ENCODE results near the gene PPP1R3E. TPM values are rescaled to one million over a fixed set of nuclear protein-coding genes. Genes with fewer than 3 reads are reported as not detected.

The PPP1R3E gene
- total and polyA plus RNA-seq, 2 of the 13 experiments (the other 11 are each of a cell fraction or from before 2014, with no cell fraction given), result 16.5 to 26.5 TPM

DNA sequence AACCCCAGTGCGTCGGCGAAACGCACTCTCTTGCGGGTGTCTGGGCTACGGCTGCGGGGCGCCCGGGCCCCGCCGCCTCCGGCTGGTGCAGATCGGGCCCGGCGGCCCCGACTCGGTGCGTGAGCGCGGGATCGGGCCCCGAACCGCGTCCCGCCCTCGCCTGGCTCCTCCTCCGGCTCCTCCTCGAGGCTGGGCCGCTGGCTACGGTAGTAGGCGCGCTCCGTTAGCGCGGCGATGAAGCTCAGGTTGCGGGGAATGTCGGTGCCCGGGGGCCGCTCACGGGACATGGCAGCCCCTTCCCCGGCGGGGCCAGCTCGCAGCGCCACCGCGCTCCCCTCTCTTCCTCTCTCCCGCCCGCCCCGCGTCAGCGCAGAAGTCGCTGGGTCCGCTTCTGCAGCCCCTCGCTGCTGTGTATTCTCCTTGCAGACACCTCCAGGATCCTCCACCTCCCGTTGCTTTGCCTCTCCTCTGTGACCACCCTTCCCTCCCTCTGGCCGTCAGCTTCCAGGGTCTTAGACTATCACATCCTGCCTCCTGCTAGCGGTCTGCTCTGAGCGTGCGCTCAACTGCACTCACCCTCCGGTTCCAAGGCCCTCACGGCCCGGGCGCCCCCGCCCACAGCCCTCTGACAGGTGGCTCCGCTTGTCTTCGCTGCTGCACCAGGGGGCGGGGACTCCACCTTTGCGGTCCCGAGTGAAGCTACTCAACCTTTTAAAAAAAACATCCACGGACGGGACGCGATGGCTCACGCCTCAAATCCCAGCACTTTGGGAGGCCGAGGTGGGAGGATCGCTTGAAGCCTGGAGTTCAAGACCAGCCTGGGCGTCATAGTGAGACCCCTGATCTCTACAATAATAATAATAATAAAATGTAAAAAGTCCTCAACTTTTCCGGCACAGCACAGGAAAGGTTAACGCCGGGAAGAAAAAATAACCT lies at the start of gene PPP1R3E (continued):
- TF ChIP-seq, protein P1, sequence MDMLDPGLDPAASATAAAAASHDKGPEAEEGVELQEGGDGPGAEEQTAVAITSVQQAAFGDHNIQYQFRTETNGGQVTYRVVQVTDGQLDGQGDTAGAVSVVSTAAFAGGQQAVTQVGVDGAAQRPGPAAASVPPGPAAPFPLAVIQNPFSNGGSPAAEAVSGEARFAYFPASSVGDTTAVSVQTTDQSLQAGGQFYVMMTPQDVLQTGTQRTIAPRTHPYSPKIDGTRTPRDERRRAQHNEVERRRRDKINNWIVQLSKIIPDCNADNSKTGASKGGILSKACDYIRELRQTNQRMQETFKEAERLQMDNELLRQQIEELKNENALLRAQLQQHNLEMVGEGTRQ (IDR thresholded peaks at IDR 0.05; ENCODE audit: low read depth, low read length), result no peak
- TF ChIP-seq, protein P1 (CRISPR knock-in tag; IDR thresholded peaks at IDR 0.05; ENCODE audit: borderline replicate concordance), result 0 out of 2 replicates have a peak, but pooled peaks have one; percentile 23
- TF ChIP-seq ZNF20 (CRISPR knock-in tag; IDR thresholded peaks at IDR 0.05) (peak; percentile 17; the same call in 1 of the 2 replicates), ZNF557 (CRISPR knock-in tag; IDR thresholded peaks at IDR 0.05) (peak; percentile 42), ZNF326 (CRISPR knock-in tag; IDR thresholded peaks at IDR 0.05; ENCODE audit: borderline replicate concordance) (no peak), BRCA1 (CRISPR knock-in tag; IDR thresholded peaks at IDR 0.05) (peak; percentile 53; the same call in 1 of the 2 replicates), NCOR1 (IDR thresholded peaks at IDR 0.05; ENCODE audit: borderline replicate concordance, low read length) (no peak)
- TF ChIP-seq, protein P2, sequence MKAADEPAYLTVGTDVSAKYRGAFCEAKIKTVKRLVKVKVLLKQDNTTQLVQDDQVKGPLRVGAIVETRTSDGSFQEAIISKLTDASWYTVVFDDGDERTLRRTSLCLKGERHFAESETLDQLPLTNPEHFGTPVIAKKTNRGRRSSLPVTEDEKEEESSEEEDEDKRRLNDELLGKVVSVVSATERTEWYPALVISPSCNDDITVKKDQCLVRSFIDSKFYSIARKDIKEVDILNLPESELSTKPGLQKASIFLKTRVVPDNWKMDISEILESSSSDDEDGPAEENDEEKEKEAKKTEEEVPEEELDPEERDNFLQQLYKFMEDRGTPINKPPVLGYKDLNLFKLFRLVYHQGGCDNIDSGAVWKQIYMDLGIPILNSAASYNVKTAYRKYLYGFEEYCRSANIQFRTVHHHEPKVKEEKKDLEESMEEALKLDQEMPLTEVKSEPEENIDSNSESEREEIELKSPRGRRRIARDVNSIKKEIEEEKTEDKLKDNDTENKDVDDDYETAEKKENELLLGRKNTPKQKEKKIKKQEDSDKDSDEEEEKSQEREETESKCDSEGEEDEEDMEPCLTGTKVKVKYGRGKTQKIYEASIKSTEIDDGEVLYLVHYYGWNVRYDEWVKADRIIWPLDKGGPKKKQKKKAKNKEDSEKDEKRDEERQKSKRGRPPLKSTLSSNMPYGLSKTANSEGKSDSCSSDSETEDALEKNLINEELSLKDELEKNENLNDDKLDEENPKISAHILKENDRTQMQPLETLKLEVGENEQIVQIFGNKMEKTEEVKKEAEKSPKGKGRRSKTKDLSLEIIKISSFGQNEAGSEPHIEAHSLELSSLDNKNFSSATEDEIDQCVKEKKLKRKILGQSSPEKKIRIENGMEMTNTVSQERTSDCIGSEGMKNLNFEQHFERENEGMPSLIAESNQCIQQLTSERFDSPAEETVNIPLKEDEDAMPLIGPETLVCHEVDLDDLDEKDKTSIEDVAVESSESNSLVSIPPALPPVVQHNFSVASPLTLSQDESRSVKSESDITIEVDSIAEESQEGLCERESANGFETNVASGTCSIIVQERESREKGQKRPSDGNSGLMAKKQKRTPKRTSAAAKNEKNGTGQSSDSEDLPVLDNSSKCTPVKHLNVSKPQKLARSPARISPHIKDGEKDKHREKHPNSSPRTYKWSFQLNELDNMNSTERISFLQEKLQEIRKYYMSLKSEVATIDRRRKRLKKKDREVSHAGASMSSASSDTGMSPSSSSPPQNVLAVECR (CRISPR knock-in tag; IDR thresholded peaks at IDR 0.05; ENCODE audit: borderline replicate concordance), result no peak
- TF ChIP-seq, protein P3, sequence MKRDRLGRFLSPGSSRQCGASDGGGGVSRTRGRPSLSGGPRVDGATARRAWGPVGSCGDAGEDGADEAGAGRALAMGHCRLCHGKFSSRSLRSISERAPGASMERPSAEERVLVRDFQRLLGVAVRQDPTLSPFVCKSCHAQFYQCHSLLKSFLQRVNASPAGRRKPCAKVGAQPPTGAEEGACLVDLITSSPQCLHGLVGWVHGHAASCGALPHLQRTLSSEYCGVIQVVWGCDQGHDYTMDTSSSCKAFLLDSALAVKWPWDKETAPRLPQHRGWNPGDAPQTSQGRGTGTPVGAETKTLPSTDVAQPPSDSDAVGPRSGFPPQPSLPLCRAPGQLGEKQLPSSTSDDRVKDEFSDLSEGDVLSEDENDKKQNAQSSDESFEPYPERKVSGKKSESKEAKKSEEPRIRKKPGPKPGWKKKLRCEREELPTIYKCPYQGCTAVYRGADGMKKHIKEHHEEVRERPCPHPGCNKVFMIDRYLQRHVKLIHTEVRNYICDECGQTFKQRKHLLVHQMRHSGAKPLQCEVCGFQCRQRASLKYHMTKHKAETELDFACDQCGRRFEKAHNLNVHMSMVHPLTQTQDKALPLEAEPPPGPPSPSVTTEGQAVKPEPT (CRISPR knock-in tag; IDR thresholded peaks at IDR 0.05; ENCODE audit: low read depth), result 0 out of 2 replicates have a peak, but pooled peaks have one; percentile 54
- TF ChIP-seq, protein P4, sequence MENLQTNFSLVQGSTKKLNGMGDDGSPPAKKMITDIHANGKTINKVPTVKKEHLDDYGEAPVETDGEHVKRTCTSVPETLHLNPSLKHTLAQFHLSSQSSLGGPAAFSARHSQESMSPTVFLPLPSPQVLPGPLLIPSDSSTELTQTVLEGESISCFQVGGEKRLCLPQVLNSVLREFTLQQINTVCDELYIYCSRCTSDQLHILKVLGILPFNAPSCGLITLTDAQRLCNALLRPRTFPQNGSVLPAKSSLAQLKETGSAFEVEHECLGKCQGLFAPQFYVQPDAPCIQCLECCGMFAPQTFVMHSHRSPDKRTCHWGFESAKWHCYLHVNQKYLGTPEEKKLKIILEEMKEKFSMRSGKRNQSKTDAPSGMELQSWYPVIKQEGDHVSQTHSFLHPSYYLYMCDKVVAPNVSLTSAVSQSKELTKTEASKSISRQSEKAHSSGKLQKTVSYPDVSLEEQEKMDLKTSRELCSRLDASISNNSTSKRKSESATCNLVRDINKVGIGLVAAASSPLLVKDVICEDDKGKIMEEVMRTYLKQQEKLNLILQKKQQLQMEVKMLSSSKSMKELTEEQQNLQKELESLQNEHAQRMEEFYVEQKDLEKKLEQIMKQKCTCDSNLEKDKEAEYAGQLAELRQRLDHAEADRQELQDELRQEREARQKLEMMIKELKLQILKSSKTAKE (CRISPR knock-in tag; IDR thresholded peaks at IDR 0.05; ENCODE audit: borderline replicate concordance), result no peak
- TF ChIP-seq, protein P5, sequence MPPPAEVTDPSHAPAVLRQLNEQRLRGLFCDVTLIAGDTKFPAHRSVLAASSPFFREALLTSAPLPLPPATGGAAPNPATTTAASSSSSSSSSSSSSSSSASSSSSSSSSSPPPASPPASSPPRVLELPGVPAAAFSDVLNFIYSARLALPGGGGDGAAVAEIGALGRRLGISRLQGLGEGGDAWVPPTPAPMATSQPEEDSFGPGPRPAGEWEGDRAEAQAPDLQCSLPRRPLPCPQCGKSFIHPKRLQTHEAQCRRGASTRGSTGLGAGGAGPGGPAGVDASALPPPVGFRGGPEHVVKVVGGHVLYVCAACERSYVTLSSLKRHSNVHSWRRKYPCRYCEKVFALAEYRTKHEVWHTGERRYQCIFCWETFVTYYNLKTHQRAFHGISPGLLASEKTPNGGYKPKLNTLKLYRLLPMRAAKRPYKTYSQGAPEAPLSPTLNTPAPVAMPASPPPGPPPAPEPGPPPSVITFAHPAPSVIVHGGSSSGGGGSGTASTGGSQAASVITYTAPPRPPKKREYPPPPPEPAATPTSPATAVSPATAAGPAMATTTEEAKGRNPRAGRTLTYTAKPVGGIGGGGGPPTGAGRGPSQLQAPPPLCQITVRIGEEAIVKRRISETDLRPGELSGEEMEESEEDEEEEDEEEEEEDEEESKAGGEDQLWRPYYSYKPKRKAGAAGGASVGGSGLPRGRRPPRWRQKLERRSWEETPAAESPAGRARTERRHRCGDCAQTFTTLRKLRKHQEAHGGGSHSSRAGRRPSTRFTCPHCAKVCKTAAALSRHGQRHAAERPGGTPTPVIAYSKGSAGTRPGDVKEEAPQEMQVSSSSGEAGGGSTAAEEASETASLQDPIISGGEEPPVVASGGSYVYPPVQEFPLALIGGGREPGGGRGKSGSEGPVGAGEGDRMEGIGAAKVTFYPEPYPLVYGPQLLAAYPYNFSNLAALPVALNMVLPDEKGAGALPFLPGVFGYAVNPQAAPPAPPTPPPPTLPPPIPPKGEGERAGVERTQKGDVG (CRISPR knock-in tag; IDR thresholded peaks at IDR 0.05; ENCODE audit: borderline replicate concordance), result no peak; the same call in 1 of the 2 replicates
